GM12892 (cell line): ENCODE data around the gene ZNF628.

Experiments used
- DNase-seq: peaks from one replicate; pipeline ENCODE4 v3.0.0; 2011; ENCODE audit not compliant: insufficient read length
- FAIRE-seq: peaks from 2 replicates; lab custom pipeline; 2011; peaks lifted over from hg19 to GRCh38; lab: Jason Lieb, UNC
- POLR2A ChIP-seq: IDR thresholded peaks from 2 replicates; pipeline ENCODE4 v1.6.1; 2011; ENCODE audit warnings: low read depth, low read length, control low read depth
- POLR2AphosphoS5 ChIP-seq: IDR thresholded peaks from 2 replicates; pipeline ENCODE4 v1.6.1; 2011; ENCODE audit warnings: low read depth, low read length, control low read depth
- TAF1 ChIP-seq: IDR thresholded peaks from 2 replicates; pipeline ENCODE4 v1.6.1; 2011; ENCODE audit warnings: low read depth, mild to moderate bottlenecking, control low read depth, low read length, borderline replicate concordance

The ZNF628 gene

GRCh38 chr19:55461974-55462626, 14.3 kb upstream of the ZNF628 start:
- no peak for FAIRE-seq
- DNase-seq, result no peak
- no peak for TF ChIP-seq POLR2AphosphoS5
- TF ChIP-seq TAF1, result no peak
- TF ChIP-seq POLR2A, result no peak; the same call in 1 of the 2 replicates

DNA sequence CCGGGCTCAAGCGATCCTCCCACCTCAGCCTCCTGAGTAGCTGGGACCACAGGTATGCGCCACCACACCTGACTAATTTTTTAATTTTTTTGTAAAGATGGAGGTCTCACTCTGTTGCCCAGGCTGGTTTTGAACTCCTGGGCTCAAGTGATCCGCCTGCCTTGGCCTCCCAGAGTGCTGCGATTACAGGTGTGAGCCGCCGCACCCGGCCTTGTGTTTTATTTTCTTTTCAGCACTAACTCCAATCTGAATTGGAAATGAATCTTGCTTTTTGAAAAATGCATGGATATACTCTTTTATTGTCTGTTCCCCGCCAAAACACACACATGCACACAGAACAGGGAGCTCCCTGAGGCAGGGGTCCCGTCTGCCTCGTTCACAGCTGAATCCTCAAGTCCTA, 13.7 kb upstream of the ZNF628 start:
- FAIRE-seq (no peak), DNase-seq (no peak)
- no peak for TF ChIP-seq POLR2A
- TF ChIP-seq TAF1, result no peak
- no peak for TF ChIP-seq POLR2AphosphoS5

GRCh38 chr19:55463583-55464031, 12.8 kb upstream of the ZNF628 start:
- FAIRE-seq (no peak), DNase-seq (no peak)
- TF ChIP-seq TAF1, result no peak
- TF ChIP-seq POLR2A, result no peak
- no peak for TF ChIP-seq POLR2AphosphoS5

DNA sequence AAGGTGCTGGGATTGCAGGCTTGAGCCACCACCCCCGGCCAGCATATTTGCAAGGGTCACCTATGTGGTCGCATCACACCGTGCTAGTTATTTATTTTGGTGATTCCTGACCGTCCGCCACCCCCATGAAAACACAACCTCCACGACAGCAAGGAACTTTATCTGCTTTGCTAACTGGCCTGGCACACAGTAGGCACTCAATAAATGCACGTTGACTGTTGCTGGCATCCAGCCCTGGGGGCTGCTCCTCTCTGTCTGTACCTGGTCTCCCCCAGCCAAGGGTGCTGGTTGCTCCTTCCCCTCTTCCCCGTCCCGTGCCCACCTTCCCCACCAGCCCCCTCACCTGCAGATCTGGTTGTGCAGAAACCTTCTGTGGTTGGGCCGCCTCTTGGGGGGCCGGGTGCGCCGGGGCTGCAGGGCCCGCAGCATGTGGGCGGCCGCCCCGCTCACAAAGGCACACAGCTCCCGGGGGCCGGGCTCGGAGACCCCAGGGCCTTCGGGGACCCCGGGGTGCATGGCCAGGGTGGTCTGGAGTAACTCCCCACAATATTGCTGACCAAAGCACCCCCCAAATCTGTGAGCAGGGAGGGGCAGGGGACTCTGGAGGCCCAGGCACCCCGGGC, 12.3 kb upstream of the ZNF628 start:
- no peak for DNase-seq
- FAIRE-seq, result no peak
- no peak for TF ChIP-seq POLR2AphosphoS5
- TF ChIP-seq TAF1, result no peak
- TF ChIP-seq POLR2A, result no peak

DNA sequence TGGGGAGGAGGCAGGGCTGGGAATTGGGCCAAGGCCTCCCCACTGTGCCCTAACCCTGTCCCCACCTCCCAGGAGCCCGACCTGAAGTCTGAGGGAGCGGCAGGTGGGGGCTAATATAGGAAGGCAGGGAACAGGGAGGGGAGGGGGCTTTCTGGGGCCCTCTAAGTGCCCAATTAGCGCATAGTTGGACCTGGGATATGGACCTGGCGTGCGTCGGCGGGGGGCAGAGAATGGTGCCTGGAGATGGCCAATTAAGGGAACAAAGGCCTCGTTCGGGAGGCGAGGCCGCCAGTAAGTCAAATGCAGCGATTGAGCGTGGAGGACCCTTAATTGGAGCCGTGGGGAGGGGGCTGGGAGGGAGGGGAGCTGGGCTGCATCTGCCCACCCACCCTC, 11.8 kb upstream of the ZNF628 start, which contains the start of gene C19orf85:
C19orf85 (minus strand) TSS at position 90 of the 393 bp plus-strand sequence. CDS start 197 bp downstream, outside the sequence.
- TF ChIP-seq POLR2A, result no peak
- TF ChIP-seq TAF1, result no peak
- TF ChIP-seq POLR2AphosphoS5, result no peak
- DNase-seq (no peak), FAIRE-seq (no peak)

DNA sequence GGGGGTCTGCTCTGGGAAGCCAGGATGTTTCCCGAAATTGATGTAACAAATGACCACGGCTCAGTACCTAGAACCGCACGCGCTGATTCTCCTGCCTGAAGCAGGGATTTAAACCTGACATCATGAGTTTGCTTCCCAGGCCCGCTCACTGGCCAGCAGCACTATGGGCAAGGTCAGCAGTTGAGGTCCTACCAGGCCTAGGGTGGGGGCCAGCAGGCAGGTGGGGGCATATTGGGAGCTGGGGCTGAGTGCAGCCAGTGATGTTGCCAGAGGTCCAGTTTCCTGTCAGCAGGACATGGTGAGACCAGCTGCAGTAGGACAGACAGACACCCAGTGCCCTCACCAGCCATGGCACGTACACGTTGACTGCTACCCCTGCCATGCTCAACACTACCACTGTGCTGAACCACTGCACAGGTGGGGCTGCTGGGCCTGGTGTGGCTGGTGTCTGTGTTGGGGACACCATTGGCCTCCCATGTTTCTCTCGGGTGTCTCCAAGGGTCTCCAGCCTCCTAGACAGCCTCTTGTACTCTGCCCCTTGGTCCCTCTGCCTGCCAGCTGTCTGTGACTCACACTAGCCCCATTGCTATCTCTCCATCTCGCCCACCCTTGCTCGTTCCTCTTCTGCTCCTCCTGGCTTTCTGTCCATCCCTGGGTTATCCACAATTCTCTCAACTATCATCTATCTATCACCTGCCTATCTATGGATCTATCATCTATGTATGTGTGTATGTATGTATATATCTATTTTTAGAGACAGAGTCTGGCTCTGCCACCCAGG, 10.8 kb upstream of the ZNF628 start:
- no peak for DNase-seq
- TF ChIP-seq POLR2AphosphoS5 (no peak), POLR2A (no peak), TAF1 (no peak)
- no peak for FAIRE-seq

DNA sequence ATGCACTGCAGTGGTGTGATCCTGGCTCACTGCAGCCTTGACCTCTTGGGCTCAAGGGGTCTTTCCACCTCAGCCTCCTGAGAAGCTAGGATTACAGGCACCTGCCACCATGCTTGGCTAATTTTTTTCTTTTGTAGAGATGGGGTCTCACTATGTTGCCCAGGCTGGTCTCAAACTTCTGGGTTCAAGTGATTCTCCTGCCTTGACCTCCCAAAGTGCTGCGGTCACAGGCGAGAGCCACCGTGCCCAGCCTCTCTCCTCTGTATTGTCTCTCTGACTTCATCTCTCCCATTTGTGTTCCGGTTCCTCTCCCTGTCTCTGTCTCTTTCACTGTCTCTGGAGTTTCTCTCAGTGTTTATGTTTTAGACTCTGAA, 10.2 kb upstream of the ZNF628 start:
- no peak for DNase-seq
- no peak for FAIRE-seq
- TF ChIP-seq POLR2AphosphoS5, result no peak
- no peak for TF ChIP-seq POLR2A
- TF ChIP-seq TAF1, result no peak

DNA sequence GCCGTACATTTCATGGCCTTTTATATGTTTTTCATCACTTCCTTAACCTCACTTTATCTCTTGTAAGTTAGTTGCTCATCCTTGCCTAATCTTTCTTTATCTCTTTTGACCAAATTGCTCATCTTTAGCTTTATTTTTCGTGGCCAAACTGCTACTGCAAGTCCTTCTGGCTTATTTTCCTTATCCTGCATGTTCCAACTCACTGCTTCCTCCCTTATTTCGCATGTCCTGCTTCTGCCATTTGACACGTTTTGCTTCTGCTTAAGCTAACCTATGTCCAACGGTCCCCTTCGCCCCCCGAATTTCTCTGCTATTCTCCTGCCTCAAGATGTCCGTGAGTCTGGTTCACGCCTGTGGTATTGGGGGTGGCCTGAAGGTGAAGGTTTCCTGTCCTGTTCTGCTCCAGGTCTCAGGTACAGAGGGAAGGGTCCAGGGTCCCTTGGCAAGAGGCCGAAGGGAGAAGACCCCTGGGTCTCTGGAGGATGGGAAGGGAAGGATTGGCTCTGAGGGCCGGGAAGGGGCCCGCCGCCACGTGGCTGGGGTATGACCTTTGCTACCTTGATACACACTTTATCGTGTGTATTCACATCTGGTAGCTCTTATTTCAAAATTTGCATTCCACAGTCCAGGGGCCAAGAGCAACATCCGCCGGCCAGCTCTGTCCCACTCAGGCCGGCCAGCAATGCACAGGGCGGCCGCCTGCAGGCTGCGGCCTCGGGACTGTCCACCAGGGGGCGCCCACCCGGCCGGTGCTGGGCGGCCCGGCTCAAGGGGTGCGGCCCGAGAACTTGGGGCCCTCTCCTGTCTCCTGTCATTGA, 9.0 kb upstream of the ZNF628 start:
- DNase-seq (peak; percentile 90), FAIRE-seq (peak; percentile 14)

DNA sequence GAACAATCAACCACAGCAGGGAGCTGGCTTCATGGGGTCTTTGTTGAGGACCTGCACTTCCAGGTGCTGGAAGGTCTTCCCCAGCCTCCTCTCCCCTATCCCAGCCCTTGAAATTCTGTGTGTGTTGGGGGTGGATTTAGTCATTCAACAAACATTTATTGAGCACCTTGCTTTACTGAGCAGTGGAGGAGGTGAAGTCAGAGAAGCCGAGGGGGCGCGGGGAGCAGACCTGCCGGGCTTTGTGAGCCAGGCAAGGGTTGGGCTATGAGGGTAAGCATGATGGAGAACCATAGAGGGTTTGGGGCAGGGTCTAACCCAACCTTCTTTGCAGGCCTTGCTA, 8.4 kb upstream of the ZNF628 start:
- TF ChIP-seq POLR2A (no peak), POLR2AphosphoS5 (no peak), TAF1 (no peak)
- FAIRE-seq, result no peak

More for the DNA sequence above, 9.0 kb upstream of the ZNF628 start:
- TF ChIP-seq POLR2AphosphoS5 (no peak), POLR2A (no peak), TAF1 (no peak)

DNA sequence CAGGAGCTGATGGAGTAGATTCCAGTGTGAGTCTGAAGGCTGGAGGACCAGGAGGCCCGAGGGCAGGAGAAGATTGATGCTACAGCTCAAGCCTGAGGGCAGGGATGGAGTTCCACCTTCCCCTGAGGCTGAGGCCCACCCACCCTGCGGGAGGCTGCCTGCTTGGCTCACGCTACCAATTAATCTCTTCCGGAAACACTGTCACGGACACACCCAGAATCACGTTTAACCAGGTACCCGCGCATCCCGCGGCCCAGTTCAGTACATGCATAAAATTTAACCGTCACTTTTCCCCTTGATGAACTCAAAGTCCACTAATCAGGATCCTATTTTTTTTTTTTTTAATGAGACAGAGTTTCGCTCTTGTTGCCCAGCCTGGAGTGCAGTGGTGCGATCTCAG, 5.2 kb upstream of the ZNF628 start:
- FAIRE-seq, result no peak
- TF ChIP-seq TAF1 (no peak), POLR2AphosphoS5 (no peak), POLR2A (no peak)
- no peak for DNase-seq

More for the DNA sequence above, 8.4 kb upstream of the ZNF628 start:
- no peak for DNase-seq
